CD4-positive, alpha-beta T cell treated with Interleukin-1 beta for 1 hour (primary cell): ENCODE data around the gene EPB41L2.
"Not testable (repeated sequence)": the region's sequence is repeated elsewhere in the genome, so short reads cannot be mapped to it uniquely, and the experiment has no call there.

Experiments used
- DNase-seq, 2 donors: peaks; one replicate each; pipeline ENCODE4 v3.0.0-alpha.2; 2020 to 2022

EPB41L2 gene

GRCh38 chr6:130831607-130832006, 231.4 kb downstream of the EPB41L2 start:
- no peak for DNase-seq

GRCh38 chr6:130829333-130829910, 233.6 kb downstream of the EPB41L2 start:
- DNase-seq = no peak

GRCh38 chr6:130827247-130828149, 235.5 kb downstream of the EPB41L2 start, which contains the start of gene SMLR1:
Gene SMLR1 (plus strand): TSS chr6:130827406. CDS start chr6:130827414, 8 bp downstream.
- DNase-seq = no peak

- no peak for DNase-seq
Observed at GRCh38 chr6:130826442-130827246, 236.4 kb downstream of the EPB41L2 start.

GRCh38 chr6:130825772-130826441, 237.1 kb downstream of the EPB41L2 start:
- no peak for DNase-seq

GRCh38 chr6:130824978-130825694, 237.9 kb downstream of the EPB41L2 start:
- DNase-seq = no peak

GRCh38 chr6:130822736-130823135, 240.3 kb downstream of the EPB41L2 start:
- no peak for DNase-seq

- no peak for DNase-seq
Observed at GRCh38 chr6:130815200-130816071, 247.6 kb downstream of the EPB41L2 start.

- no peak for DNase-seq
Observed at GRCh38 chr6:130814506-130814905, 248.5 kb downstream of the EPB41L2 start.

- DNase-seq = no peak
Observed at GRCh38 chr6:130811932-130812331, 251.1 kb downstream of the EPB41L2 start.

- DNase-seq = no peak
Observed at GRCh38 chr6:130810307-130811030, 252.6 kb downstream of the EPB41L2 start.

- DNase-seq = not testable (repeated sequence)
Observed at GRCh38 chr6:130801368-130801767, 261.7 kb downstream of the EPB41L2 start.

GRCh38 chr6:130797061-130797460, 266.0 kb downstream of the EPB41L2 start:
- no peak for DNase-seq

- no peak for DNase-seq
Observed at GRCh38 chr6:130796313-130796905, 266.6 kb downstream of the EPB41L2 start.

- DNase-seq = no peak
Observed at GRCh38 chr6:130794738-130795137, 268.3 kb downstream of the EPB41L2 start.

- no peak for DNase-seq
Observed at GRCh38 chr6:130794010-130794697, 268.9 kb downstream of the EPB41L2 start.
